IPS DF 6.9 (cell line): Measurements from ENCODE around the gene YTHDF1.

Source experiments
- DNase-seq: peaks from one replicate; pipeline ENCODE4 v3.0.0-alpha.2; 2013; ENCODE audit warnings: low read depth, low spot score
- H3K27ac ChIP-seq: one replicate; pipeline ENCODE4 v1.5.1; 2013; ENCODE audit warnings: low read length, control low read depth
- H3K27me3 ChIP-seq: 2 replicates; pipeline ENCODE4 v1.6.1; 2013; ENCODE audit warnings: mild to moderate bottlenecking, low read length; ENCODE audit not compliant: control insufficient read depth, insufficient read depth
- H3K36me3 ChIP-seq: 2 replicates; pipeline ENCODE4 v1.6.1; 2013; ENCODE audit warnings: low read length; ENCODE audit not compliant: control insufficient read depth, insufficient read depth
- H3K4me1 ChIP-seq: 2 replicates; pipeline ENCODE4 v1.6.1; 2013; ENCODE audit warnings: low read length; ENCODE audit not compliant: control insufficient read depth, insufficient read depth
- H3K4me3 ChIP-seq: 2 replicates; pipeline ENCODE4 v1.5.1; 2013; ENCODE audit warnings: mild to moderate bottlenecking, low read length
- H3K9me3 ChIP-seq: 2 replicates; pipeline ENCODE4 v1.6.1; 2013; ENCODE audit warnings: low read length, inconsistent platforms; ENCODE audit not compliant: control insufficient read depth, insufficient read depth
- WGBS: extraction: QIAGEN DNeasy Blood & Tissue Kit; methylation state at CpG from one replicate; pipeline ENCODE4 v1.1.7; 2013; ENCODE audit warnings: mixed read lengths, missing lambda C conversion rate; ENCODE audit not compliant: insufficient read length, insufficient coverage; 5-methylcytosine and 5-hydroxymethylcytosine counted together

The YTHDF1 gene

DNA sequence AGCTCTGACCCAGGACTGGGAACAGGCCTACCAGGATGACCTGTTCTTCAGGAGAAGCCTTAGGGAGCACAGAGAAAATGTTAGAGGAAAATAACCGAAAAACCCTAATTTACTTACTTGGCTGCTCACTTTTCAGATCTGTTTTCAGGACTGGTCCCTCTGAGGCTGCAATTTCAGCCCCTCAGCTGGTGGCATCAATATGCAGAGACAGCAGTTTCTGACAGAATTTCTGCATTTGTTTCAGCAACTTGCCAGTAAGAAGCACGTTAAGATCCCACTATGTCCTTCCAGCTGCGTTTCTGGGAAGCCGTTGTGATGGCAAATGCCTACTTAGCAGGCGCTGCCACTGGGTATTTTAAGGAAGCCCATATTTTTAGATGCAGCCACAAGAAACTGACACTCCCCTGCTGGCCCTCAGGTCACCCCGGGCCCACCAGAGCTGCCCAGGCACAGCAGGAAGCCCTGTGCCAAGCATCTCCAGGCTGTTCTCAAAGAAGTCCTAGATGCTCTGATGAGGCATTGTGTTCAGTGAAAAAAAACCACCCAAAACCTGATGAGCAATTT is 7.5 kb downstream of the YTHDF1 start:
- WGBS, result no CpG with 5 or more reads among the region's 6 CpGs
- no peak for DNase-seq
- H3K9me3 ChIP-seq, result no peaks in the 10 kb centered on the region
- no peak overlapping the region for H3K27ac ChIP-seq
- H3K4me3 ChIP-seq, result no peak overlapping the region
- H3K4me1 ChIP-seq, result no peaks in the 10 kb centered on the region
- H3K36me3 ChIP-seq, result peaks cover 33% of the 10 kb centered on the region
- no peaks in the 10 kb centered on the region for H3K27me3 ChIP-seq

DNA sequence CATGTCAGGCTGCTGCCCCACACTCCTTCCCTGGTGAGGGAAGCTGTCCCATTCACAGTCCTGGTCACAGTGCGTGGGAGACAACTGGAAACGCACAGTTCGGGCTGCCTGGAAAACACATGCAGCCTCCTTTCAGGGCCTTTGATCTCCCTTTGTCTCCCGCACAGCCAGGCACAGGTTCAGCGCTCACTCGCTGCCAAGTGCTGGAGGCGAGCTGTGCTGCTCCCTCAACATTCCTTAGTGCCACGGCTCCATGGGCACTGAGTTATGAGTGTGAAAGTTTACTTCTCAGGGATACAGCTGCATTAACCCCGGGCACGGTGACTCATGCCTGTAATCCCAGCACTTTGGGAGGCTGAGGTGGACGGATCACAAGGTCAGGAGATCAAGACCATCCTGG is 9.1 kb downstream of the YTHDF1 start:
- H3K9me3 ChIP-seq, result no peaks in the 10 kb centered on the region
- H3K4me1 ChIP-seq, result no peaks in the 10 kb centered on the region
- DNase-seq, result no peak
- no peak overlapping the region for H3K4me3 ChIP-seq
- no peak overlapping the region for H3K27ac ChIP-seq
- whole genome bisulfite sequencing, result no CpG with 5 or more reads among the region's 11 CpGs
- H3K36me3 ChIP-seq, result peaks cover 43% of the 10 kb centered on the region
- no peaks in the 10 kb centered on the region for H3K27me3 ChIP-seq

DNA sequence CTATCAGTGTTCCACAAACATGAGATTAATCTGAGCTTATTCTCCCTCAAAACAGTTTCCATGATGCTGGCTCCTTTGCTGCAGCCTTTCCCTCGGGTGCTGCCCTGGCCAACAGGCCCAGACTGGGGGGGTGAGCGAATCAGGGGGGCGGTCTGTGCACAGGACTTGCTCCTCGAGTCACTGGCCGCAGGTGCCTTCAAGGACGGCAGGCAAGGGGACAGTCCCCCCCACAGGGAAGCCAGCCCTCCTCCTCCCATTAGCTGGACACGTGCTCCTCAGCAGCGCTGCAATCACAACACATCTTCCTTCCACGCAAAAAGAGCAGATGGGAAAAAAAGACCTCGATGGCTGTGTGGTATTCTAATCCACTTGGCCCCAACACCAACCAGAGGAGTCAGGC is 10.0 kb downstream of the YTHDF1 start:
- no CpG with 5 or more reads among the region's 10 CpGs for WGBS
- H3K27me3 ChIP-seq, result no peaks in the 10 kb centered on the region
- no peak overlapping the region for H3K27ac ChIP-seq
- H3K9me3 ChIP-seq, result no peaks in the 10 kb centered on the region
- DNase-seq, result no peak
- H3K4me1 ChIP-seq, result no peaks in the 10 kb centered on the region
- no peak overlapping the region for H3K4me3 ChIP-seq
- H3K36me3 ChIP-seq, result peaks cover 46% of the 10 kb centered on the region

DNA sequence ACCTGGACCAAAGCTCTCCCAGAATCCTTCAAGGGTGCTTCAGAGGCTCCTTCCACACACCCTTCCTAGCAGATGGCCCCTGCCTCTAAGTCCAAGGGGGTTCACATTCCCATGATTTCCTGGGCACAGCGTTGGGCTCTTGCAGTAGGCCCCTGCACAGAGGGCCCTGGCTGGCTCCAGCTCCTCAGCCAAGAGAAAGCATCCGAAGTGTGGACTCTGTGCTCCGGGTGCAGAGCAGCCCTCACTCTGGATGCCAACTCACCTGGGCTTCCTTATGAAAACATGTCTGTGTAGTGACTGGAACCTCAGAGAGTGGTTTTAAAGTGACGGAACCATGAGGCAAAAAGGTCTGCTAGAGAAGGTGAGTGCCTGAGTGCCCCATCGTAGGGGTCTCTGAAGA is 11.6 kb downstream of the YTHDF1 start:
- Histone ChIP-seq H3K4me1 (no peaks in the 10 kb centered on the region), H3K4me3 (no peak overlapping the region), H3K9me3 (no peaks in the 10 kb centered on the region), H3K27ac (no peak overlapping the region), H3K36me3 (peaks cover 43% of the 10 kb centered on the region), H3K27me3 (no peaks in the 10 kb centered on the region)
- DNase-seq, result no peak
- no CpG with 5 or more reads among the region's 5 CpGs for WGBS

DNA sequence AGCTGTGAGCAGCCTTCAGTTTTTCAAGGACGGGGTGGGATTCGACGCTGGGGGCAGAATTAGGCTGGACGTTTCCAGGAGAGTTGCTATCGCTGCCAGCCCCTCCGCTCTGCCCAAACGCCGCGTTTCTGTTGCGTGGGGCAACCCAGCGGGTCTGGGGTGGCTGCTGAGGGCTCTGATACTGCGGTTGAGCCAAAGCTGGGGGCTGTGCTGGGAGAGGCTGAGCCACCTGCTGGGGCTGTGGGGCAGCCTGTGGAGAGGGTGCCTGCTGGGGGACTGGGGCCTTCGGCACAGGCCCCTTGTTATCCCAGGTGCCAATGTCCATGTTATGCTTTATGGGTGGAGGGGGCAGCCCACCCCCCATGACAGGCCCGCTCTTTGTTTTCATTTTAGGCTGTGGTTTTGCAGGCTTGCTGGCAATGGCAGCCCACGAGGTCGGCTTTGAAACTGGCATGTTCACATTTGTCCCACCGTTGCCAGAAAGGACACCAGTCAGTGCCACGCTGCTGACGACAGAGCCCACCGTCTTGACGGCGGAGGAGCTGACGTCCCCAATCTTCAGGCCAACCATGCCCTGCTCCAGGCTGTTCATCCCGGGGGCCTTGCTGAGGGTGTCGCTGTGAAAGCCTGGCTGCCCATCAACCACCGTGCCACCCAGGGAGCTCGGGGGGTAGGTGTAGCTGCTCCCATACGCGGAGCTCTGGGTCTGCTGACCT is 13.0 kb downstream of the YTHDF1 start:
- H3K36me3 ChIP-seq, result peaks cover 38% of the 10 kb centered on the region
- WGBS, result no CpG with 5 or more reads among the region's 29 CpGs
- no peak overlapping the region for H3K4me3 ChIP-seq
- H3K4me1 ChIP-seq, result no peaks in the 10 kb centered on the region
- H3K27me3 ChIP-seq, result no peaks in the 10 kb centered on the region
- no peak for DNase-seq
- no peak overlapping the region for H3K27ac ChIP-seq
- H3K9me3 ChIP-seq, result no peaks in the 10 kb centered on the region

DNA sequence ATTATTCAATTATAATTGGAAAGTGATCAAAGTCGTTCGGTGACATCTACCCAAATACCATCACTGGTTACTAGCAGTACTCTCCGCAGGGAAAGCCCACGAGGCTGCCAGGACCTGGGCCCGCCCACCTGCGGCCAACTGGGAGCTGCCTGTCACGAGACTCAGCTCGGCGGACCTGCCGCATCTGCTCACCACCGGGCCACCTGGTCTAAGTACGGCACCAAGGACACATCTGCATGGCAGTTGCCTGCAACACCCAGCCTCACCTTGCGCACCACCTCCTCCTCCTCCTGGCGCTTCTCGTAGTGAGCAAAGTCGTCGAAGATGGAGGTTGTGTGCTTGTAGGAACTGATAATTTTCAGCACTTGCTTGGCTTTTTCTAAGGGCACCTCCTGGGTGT is 13.9 kb downstream of the YTHDF1 start:
- Histone ChIP-seq H3K27me3 (no peaks in the 10 kb centered on the region), H3K4me1 (no peaks in the 10 kb centered on the region), H3K9me3 (no peaks in the 10 kb centered on the region), H3K4me3 (no peak overlapping the region), H3K36me3 (peaks cover 38% of the 10 kb centered on the region), H3K27ac (no peak overlapping the region)
- no peak for DNase-seq
- WGBS, result no CpG with 5 or more reads among the region's 17 CpGs

DNA sequence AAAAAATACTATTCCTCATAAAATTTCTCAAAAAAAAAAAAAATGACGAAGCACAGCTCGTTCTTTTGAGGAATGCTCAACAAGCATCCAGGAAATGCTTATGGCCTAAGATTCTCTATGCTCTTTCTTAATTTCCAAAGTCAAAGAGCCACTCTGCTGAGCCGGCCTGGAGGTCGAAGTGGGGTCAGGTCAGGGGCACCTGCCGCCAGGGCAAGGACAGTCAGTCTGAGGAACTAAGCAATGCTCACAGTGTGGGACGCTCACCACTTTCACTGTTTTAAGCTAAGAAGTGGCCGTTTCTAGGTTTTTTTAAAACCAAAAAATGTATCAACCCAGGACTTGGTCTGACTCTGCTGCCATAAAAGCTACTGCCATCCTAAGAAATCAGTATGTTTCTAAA is 17.3 kb downstream of the YTHDF1 start:
- no peak overlapping the region for H3K27ac ChIP-seq
- H3K36me3 ChIP-seq, result peaks cover 26% of the 10 kb centered on the region
- H3K9me3 ChIP-seq, result no peaks in the 10 kb centered on the region
- no peaks in the 10 kb centered on the region; the same call in 1 of the 2 replicates for H3K4me1 ChIP-seq
- no peak for DNase-seq
- 100% methylated on average over 1 of the region's 7 CpGs for WGBS
- no peak overlapping the region for H3K4me3 ChIP-seq
- H3K27me3 ChIP-seq, result no peaks in the 10 kb centered on the region

DNA sequence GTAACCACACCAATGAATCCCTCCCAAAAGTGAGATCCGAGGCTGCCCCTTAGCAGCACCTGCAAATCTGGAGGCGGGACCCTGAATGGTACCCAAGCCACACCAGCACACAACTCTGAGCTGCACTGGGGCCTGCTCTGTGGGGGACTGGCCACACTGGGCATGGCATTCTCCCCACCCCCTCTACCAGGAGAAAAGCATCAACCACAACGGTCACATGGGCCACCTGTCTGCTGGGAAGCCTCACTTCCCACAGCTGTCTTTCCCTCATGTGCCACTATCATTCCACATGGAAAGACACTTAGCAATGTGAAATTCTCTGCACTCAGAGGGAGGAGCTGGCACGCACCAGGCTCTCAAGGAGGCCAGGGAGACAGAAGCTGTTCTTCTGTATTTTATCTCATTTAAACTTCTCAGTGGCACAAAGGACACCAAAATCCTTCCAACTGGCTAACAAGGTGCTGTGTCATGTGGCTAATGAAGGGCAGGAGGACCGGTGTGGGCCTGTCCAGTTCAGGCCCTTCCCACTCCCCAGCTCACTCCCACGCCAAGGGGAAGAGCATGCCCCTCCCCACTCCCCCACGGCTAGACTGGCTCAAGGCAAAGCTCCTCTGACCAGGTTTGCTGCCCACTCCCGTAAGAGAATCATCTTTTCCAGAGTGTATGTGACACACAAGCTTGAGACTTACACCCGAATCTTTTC is 19.0 kb downstream of the YTHDF1 start:
- no peaks in the 10 kb centered on the region for H3K9me3 ChIP-seq
- no peak overlapping the region for H3K27ac ChIP-seq
- WGBS, result no CpG with 5 or more reads among the region's 9 CpGs
- no peak overlapping the region for H3K4me3 ChIP-seq
- H3K36me3 ChIP-seq, result peaks cover 10% of the 10 kb centered on the region
- no peaks in the 10 kb centered on the region; the same call in 1 of the 2 replicates for H3K4me1 ChIP-seq
- DNase-seq, result no peak
- no peaks in the 10 kb centered on the region for H3K27me3 ChIP-seq

DNA sequence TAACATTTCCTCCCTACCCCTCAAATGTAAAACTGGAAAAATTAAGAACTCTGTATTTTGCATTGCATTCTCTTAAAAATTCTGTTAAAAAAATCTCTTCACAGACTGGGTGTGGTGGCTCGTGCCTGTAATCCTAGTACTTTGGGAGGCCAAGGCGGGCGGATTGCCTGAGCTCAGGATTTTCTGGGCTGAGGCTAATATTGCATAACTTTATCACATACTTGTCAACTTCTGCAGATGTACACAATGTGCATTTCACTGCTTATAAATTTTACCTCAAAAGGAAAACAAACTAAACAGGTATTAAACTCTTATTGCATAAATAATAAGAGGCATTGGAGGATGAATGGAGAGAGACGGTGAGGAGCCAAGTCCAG is 21.1 kb downstream of the YTHDF1 start:
- Histone ChIP-seq H3K9me3 (no peaks in the 10 kb centered on the region), H3K4me3 (no peak overlapping the region), H3K4me1 (no peaks in the 10 kb centered on the region; the same call in 1 of the 2 replicates), H3K36me3 (peaks cover 7% of the 10 kb centered on the region; the same call in 1 of the 2 replicates), H3K27me3 (no peaks in the 10 kb centered on the region), H3K27ac (no peak overlapping the region)
- no peak for DNase-seq
- WGBS, result no CpG with 5 or more reads among the region's 4 CpGs

DNA sequence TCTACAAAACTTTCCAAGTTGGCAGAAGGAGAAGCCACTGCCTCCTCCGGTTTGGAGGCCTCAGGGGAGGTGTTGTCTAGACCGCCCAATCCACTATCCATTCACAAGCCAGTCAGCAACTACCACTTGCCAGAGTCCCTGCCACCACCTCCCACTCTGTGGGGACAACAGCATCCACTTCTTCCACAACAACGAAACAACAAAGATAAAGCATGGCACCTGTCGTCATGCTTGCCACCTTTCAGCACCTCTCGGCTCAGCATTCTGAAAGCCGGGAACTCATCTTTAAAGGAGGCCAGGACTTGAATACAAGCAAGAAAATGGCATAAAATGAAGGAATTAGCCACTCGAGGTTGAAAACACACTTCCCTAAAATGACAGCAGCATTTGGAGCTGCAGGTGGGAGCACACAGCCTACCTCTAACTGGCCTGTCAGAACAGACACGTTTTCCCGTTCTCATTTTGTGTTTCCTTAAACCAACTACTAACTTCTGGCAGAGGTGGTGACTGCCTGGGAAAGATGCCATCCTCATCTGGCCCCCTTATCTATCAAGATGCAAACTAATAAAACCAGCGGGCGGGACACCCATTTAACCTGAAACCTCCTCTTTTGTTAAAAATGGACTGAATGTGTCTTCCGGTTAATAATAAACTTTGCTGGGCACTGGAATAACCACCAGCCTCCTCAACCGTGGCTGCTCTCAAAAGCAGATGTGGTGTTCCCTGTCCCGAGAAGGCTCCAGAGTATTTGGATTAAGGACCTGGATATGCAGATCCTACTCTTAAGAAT is 21.7 kb downstream of the YTHDF1 start:
- no peak overlapping the region for H3K27ac ChIP-seq
- H3K9me3 ChIP-seq, result no peaks in the 10 kb centered on the region
- H3K36me3 ChIP-seq, result peaks cover 7% of the 10 kb centered on the region; the same call in 1 of the 2 replicates
- no peaks in the 10 kb centered on the region for H3K27me3 ChIP-seq
- H3K4me3 ChIP-seq, result no peak overlapping the region
- DNase-seq, result no peak
- WGBS, result no CpG with 5 or more reads among the region's 14 CpGs
- H3K4me1 ChIP-seq, result no peaks in the 10 kb centered on the region; the same call in 1 of the 2 replicates
